Vagina (tissue), 2 donors: Measurements from ENCODE around the gene RHOXF2.

ENCODE experiments used
- POLR2A ChIP-seq, 2 donors: fragments of 450-650 bp; IDR thresholded peaks; one replicate each; pipeline ENCODE4 v1.6.1; 2017; ENCODE audit warnings: antibody characterized with exemption in 2 of 2, mild to moderate bottlenecking in 2 of 2, moderate library complexity in 2 of 2
- POLR2AphosphoS5 ChIP-seq, 2 donors: sonication (generic); formaldehyde crosslinking; IDR thresholded peaks; one replicate each; pipeline ENCODE4 v1.9.0; 2017; ENCODE audit warnings: antibody characterized with exemption in 2 of 2, mild to moderate bottlenecking in 2 of 2, low read depth in 1 of 2; ENCODE audit not compliant: insufficient read depth in 1 of 2

DNA sequence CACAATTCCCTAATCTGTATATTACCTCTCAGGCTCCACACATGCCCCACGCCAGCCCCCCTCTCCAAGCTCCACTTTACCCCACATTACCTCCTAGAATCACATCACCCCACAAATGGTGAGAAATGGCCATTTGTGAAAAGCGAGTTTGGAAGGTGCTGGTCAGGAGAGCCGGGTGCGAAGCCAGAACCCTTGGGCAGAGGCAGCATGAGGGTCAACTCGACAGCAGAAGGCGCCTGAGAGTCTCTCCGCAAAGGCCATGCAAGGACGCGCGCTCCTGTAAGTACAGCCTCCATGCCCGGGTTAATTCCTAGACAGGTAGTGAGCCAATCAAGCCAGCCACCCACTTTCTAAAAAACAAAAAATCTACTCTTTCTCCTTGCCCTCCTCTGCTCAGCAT lies 42.4 kb downstream of the RHOXF2 start:
- TF ChIP-seq POLR2AphosphoS5 (IDR thresholded peaks at IDR 0.05; ENCODE audit: insufficient read depth in 1 of 2, low read depth in 1 of 2) (no peak), POLR2A (IDR thresholded peaks at IDR 0.05) (no peak)
